Measurements from ENCODE around the gene AQP1. TPM values are rescaled to one million over a fixed set of nuclear protein-coding genes. Genes with fewer than 3 reads are reported as not detected.

AQP1 gene
- total and polyA plus RNA-seq, 7 donors, result 75.0 to 229 (median 97.8) TPM

DNA sequence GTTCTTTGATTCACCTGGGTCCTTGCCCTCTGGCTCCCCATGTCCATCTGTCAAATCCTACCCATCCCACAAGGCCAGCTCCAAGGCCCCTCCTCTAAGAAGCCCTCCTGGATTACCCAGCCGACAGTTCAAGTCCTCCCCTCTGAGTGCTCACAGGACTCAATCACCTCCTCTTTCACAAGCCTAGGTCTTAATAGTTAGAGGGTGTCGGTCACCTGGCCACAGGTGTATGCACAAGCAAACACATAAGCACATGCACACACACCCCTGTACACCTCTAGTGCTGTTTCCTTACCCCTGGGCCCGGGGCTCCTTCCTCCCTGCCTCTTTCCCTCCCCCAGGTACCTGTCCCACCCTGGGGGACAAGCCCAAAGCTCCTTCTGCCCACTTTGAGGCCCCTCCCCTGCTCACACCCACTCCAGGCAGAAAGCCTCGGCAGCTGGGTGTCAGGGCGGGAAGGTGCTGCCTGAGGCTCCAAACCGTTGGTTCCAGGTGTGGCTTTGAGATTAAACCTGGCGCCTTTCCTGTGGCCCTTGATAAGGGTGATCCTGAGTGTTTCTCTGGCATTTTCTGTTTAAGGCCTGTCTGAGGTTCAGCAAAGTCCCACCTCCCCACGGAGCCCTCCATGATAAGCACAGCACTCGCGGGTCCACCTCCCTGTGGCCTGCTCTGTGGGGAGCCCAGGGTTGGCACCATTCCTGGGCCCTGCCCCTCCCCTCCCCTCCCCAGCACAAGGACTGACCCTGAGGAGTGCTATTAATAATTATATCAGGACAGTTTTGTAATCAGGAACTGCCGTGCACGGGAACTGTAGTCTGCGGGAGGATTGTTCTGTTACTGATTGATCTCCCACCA lies 14.6 kb upstream of the AQP1 start:
- H3K4me1 ChIP-seq, result peaks cover 9% of the 10 kb centered on the region
- DNase-seq (no peak), ATAC-seq (peak in 1 of 4 donors; percentile 48)
- intact Hi-C loops (cut with DNase I), result no loop called here
- no peak overlapping the region for H3K27ac ChIP-seq
- TF ChIP-seq, protein P1, sequence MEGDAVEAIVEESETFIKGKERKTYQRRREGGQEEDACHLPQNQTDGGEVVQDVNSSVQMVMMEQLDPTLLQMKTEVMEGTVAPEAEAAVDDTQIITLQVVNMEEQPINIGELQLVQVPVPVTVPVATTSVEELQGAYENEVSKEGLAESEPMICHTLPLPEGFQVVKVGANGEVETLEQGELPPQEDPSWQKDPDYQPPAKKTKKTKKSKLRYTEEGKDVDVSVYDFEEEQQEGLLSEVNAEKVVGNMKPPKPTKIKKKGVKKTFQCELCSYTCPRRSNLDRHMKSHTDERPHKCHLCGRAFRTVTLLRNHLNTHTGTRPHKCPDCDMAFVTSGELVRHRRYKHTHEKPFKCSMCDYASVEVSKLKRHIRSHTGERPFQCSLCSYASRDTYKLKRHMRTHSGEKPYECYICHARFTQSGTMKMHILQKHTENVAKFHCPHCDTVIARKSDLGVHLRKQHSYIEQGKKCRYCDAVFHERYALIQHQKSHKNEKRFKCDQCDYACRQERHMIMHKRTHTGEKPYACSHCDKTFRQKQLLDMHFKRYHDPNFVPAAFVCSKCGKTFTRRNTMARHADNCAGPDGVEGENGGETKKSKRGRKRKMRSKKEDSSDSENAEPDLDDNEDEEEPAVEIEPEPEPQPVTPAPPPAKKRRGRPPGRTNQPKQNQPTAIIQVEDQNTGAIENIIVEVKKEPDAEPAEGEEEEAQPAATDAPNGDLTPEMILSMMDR (IDR thresholded peaks at IDR 0.05), result no peak
- 66 to 82% (median 71%) methylated on average over 13 of the region's 13 CpGs for WGBS, 3 donors
- no peak overlapping the region for H3K4me3 ChIP-seq
- no peaks in the 10 kb centered on the region for H3K9me3 ChIP-seq
- no peaks in the 10 kb centered on the region for H3K36me3 ChIP-seq (ENCODE audit: insufficient read depth in 1 of 2, low read depth in 1 of 2)
- H3K27me3 ChIP-seq (ENCODE audit: insufficient read depth in 3 of 3, low read length in 2 of 3), result no peaks in the 10 kb centered on the region

- Histone ChIP-seq H3K27ac (no peak overlapping the region), H3K4me1 (peaks cover 9% of the 10 kb centered on the region), H3K27me3 (ENCODE audit: insufficient read depth in 3 of 3, low read length in 2 of 3) (no peaks in the 10 kb centered on the region), H3K36me3 (ENCODE audit: insufficient read depth in 1 of 2, low read depth in 1 of 2) (no peaks in the 10 kb centered on the region), H3K4me3 (no peak overlapping the region), H3K9me3 (no peaks in the 10 kb centered on the region)
- no peak for DNase-seq
- ATAC-seq, result no peak
- TF ChIP-seq, protein P1 (IDR thresholded peaks at IDR 0.05), result no peak
- intact Hi-C loops (cut with DNase I), result no loop called here
- 47 to 74% (median 74%) methylated on average over 2 of the region's 2 CpGs for WGBS, 3 donors
Measured at GRCh38 chr7:30897770-30898169, 13.9 kb upstream of the AQP1 start.

- 52 to 58% (median 57%) methylated on average over 12 of the region's 12 CpGs for WGBS, 3 donors
- ATAC-seq, result no peak
- H3K27ac ChIP-seq, result no peak overlapping the region
- no peak overlapping the region for H3K4me3 ChIP-seq
- no peaks in the 10 kb centered on the region for H3K9me3 ChIP-seq
- TF ChIP-seq, protein P1 (IDR thresholded peaks at IDR 0.05), result no peak
- intact Hi-C loops (cut with DNase I), result no loop called here
- no peaks in the 10 kb centered on the region for H3K27me3 ChIP-seq (ENCODE audit: insufficient read depth in 3 of 3, low read length in 2 of 3)
- H3K36me3 ChIP-seq (ENCODE audit: insufficient read depth in 1 of 2, low read depth in 1 of 2), result no peaks in the 10 kb centered on the region
- peaks cover 9% of the 10 kb centered on the region for H3K4me1 ChIP-seq
- no peak for DNase-seq
Measured at GRCh38 chr7:30898411-30898810, 13.2 kb upstream of the AQP1 start.

DNA sequence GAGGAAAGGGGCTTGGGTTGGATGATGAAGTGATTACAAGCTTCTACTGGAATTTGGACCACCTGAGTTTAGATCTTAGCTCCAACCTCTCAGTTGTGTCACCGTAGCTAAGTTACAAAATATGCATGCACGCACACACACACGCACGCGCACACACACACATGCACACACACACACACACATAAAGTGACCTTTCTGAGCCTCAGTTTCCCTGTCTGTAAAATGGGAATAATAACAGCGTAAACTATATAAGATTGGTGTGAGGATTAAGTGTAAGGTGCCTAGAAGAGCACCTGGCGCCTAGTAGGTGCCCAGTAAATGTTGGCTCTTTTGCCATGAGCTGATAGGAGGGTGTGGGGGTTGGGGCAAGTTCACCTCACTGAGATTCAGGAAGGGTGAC lies 12.6 kb upstream of the AQP1 start:
- no peak overlapping the region for H3K27ac ChIP-seq
- DNase-seq, result no peak

More for the DNA sequence above, 12.6 kb upstream of the AQP1 start:
- no peaks in the 10 kb centered on the region for H3K36me3 ChIP-seq (ENCODE audit: insufficient read depth in 1 of 2, low read depth in 1 of 2)
- intact Hi-C loops (cut with DNase I), result no loop called here
- no peaks in the 10 kb centered on the region for H3K27me3 ChIP-seq (ENCODE audit: insufficient read depth in 3 of 3, low read length in 2 of 3)
- no peak for ATAC-seq
- H3K9me3 ChIP-seq, result no peaks in the 10 kb centered on the region
- 95 to 99% (median 98%) methylated on average over 7 of the region's 7 CpGs for WGBS, 3 donors
- H3K4me3 ChIP-seq, result no peak overlapping the region
- peaks cover 5% of the 10 kb centered on the region for H3K4me1 ChIP-seq
- TF ChIP-seq, protein P1 (IDR thresholded peaks at IDR 0.05), result no peak
